OCI-LY7 (cell line): ENCODE data around the gene CLCN6. TPM values are rescaled to one million over a fixed set of nuclear protein-coding genes. Genes with fewer than 3 reads are reported as not detected.

Experiments used
- BruUV-seq: library from RNA; stranded (reverse); fragments of 400-500 nt; replicated peaks from 2 replicates; lab custom pipeline; 2021; lab: Mats Ljungman, UMichigan
- CTCF ChIA-PET: fragments of 300-600 bp; sonication (Branson Sonifier 250); formaldehyde crosslinking; loops from one replicate; lab custom pipeline; 2022; ENCODE audit warnings: antibody characterized with exemption; ENCODE audit not compliant: unreplicated experiment; lab: Charles Lee
- POLR2A ChIA-PET: fragments of 300-600 bp; sonication (Branson Sonifier 250); formaldehyde crosslinking; loops from one replicate; lab custom pipeline; 2022; ENCODE audit warnings: antibody characterized with exemption; lab: Charles Lee
- DNase-seq: peaks from one replicate; pipeline ENCODE4 v3.0.0-alpha.2; 2015; ENCODE audit warnings: low spot score
- H2AFZ ChIP-seq: fragments of 200-600 bp; sonication (generic), shearing (Covaris generic); 2 replicates; pipeline ENCODE4 v1.6.1; 2014; ENCODE audit warnings: mild to moderate bottlenecking, antibody characterized with exemption, low read length, moderate library complexity
- H3K27ac ChIP-seq: fragments of 200-600 bp; sonication (generic); 2 replicates; pipeline ENCODE4 v1.5.1; 2014; ENCODE audit warnings: mixed run types, low read depth, mild to moderate bottlenecking, moderate library complexity, low read length, inconsistent platforms; ENCODE audit not compliant: poor library complexity, severe bottlenecking
- H3K36me3 ChIP-seq: fragments of 200-600 bp; sonication (generic); 2 replicates; pipeline ENCODE4 v1.6.1; 2014; ENCODE audit warnings: mild to moderate bottlenecking, antibody characterized with exemption, low read length, moderate library complexity, mixed read lengths; ENCODE audit not compliant: insufficient read depth
- H3K4me1 ChIP-seq: fragments of 200-600 bp; sonication (generic); 2 replicates; pipeline ENCODE4 v1.5.1; 2014; ENCODE audit warnings: mild to moderate bottlenecking, low read length; ENCODE audit not compliant: insufficient read depth, poor library complexity, severe bottlenecking
- H3K4me2 ChIP-seq: fragments of 200-600 bp; sonication (generic); 2 replicates; pipeline ENCODE4 v1.6.1; 2014; ENCODE audit warnings: mild to moderate bottlenecking, low read length
- H3K4me3 ChIP-seq: fragments of 200-600 bp; sonication (generic); 2 replicates; pipeline ENCODE4 v1.5.1; 2014; ENCODE audit warnings: mild to moderate bottlenecking, low read depth, low read length; ENCODE audit not compliant: poor library complexity, severe bottlenecking
- H3K79me2 ChIP-seq: fragments of 200-600 bp; sonication (generic); 2 replicates; pipeline ENCODE4 v1.6.1; 2016; ENCODE audit warnings: low read depth, mild to moderate bottlenecking, low read length, moderate library complexity, mixed read lengths; ENCODE audit not compliant: insufficient read depth
- H3K9me2 ChIP-seq: fragments of 200-600 bp; sonication (generic); 2 replicates; pipeline ENCODE4 v1.6.1; 2016; ENCODE audit warnings: mild to moderate bottlenecking, low read length, mixed read lengths; ENCODE audit not compliant: insufficient read depth
- H3K9me3 ChIP-seq: fragments of 200-600 bp; sonication (generic); 2 replicates; pipeline ENCODE4 v1.6.1; 2014; ENCODE audit warnings: mild to moderate bottlenecking, mixed run types, low read length, mixed read lengths
- H4K20me1 ChIP-seq: fragments of 200-600 bp; sonication (generic); 2 replicates; pipeline ENCODE4 v1.6.1; 2014; ENCODE audit warnings: mild to moderate bottlenecking, antibody characterized with exemption, low read length, moderate library complexity, mixed read lengths; ENCODE audit not compliant: insufficient read depth
- CTCF ChIP-seq: fragments of 200-600 bp; sonication (generic); conservative IDR thresholded peaks from 2 replicates; pipeline ENCODE4 v1.5.1; 2014; ENCODE audit warnings: mild to moderate bottlenecking, antibody characterized with exemption, low read length, moderate library complexity, mixed read lengths
- EZH2phosphoT487 ChIP-seq: fragments of 200-600 bp; sonication (generic); IDR thresholded peaks from 2 replicates; pipeline ENCODE4 v1.6.1; 2018; ENCODE audit warnings: low read depth, borderline replicate concordance, mild to moderate bottlenecking, mixed run types, antibody characterized with exemption, low read length, moderate library complexity, mixed read lengths
- intact Hi-C: fragments of 100-400 bp; cut with micrococcal nuclease; formaldehyde crosslinking; loops from one replicate; pipeline ENCODE4 v1.10.0; 2022; ENCODE audit not compliant: unreplicated experiment
- total RNA-seq, 2 experiments: library from RNA; depleted of rRNA in 1 of 2; stranded (reverse); fragments of >200 nt in 1 of 2; shearing (Covaris generic) in 1 of 2; gene quantifications; 2 replicates each; pipeline ENCODE4 v1.2.3, GENCODE V29; 2014 to 2022

The CLCN6 gene
- total RNA-seq, 2 experiments from 2014 or later: 19.7 to 65.8 TPM

- H3K9me3 ChIP-seq: no peaks in the 10 kb centered on the region
- DNase-seq: no peak
- H4K20me1 ChIP-seq: no peaks in the 10 kb centered on the region
- ChIA-PET POLR2A (no interaction called here), CTCF (no interaction called here)
- no peak overlapping the region for H3K4me3 ChIP-seq
- no peak overlapping the region for H3K4me2 ChIP-seq
- H3K79me2 ChIP-seq: no peaks in the 10 kb centered on the region
- no peaks in the 10 kb centered on the region for H3K9me2 ChIP-seq
- BruUV-seq: no TSS peak
- TF ChIP-seq EZH2phosphoT487: no peak
- no peak for TF ChIP-seq CTCF
- H3K36me3 ChIP-seq: peaks cover 38% of the 10 kb centered on the region; the same call in 1 of the 2 replicates
- peaks cover 6% of the 10 kb centered on the region for H3K4me1 ChIP-seq
- no peak overlapping the region for H3K27ac ChIP-seq
- intact Hi-C loops: no loop called here
- H2AFZ ChIP-seq: no peak overlapping the region
Measured at GRCh38 chr1:11790880-11791715, 14.9 kb upstream of the CLCN6 start.

- CTCF ChIA-PET: no interaction called here
- TF ChIP-seq CTCF: no peak
- no peak for TF ChIP-seq EZH2phosphoT487
- no peak overlapping the region for H2AFZ ChIP-seq
- intact Hi-C loops: no loop called here
- H3K9me2 ChIP-seq: no peaks in the 10 kb centered on the region
- H3K4me2 ChIP-seq: no peak overlapping the region
- no peaks in the 10 kb centered on the region for H3K79me2 ChIP-seq
- no peak overlapping the region for H3K4me3 ChIP-seq
- H3K4me1 ChIP-seq: no peaks in the 10 kb centered on the region
- no TSS peak for BruUV-seq
- no peak for DNase-seq
- no peak overlapping the region for H3K27ac ChIP-seq
- POLR2A ChIA-PET: interaction anchor here (1.2 kb wide), 1 partner anchor 11 kb away, joined by 5 read pairs; no protein-coding TSS in a partner anchor
- no peaks in the 10 kb centered on the region for H3K9me3 ChIP-seq
- H4K20me1 ChIP-seq: no peaks in the 10 kb centered on the region
- H3K36me3 ChIP-seq: peaks cover 43% of the 10 kb centered on the region; the same call in 1 of the 2 replicates
Measured at GRCh38 chr1:11792106-11792505, 13.9 kb upstream of the CLCN6 start.

- ChIA-PET POLR2A (interaction anchor here (0.5 kb wide), 1 partner anchor 188 kb away, joined by 3 read pairs; no protein-coding TSS in a partner anchor), CTCF (no interaction called here)
- Histone ChIP-seq H3K36me3 (peaks cover 56% of the 10 kb centered on the region; the same call in 1 of the 2 replicates), H3K4me3 (no peak overlapping the region), H3K4me1 (no peaks in the 10 kb centered on the region), H4K20me1 (no peaks in the 10 kb centered on the region), H3K4me2 (no peak overlapping the region), H2AFZ (no peak overlapping the region), H3K9me2 (no peaks in the 10 kb centered on the region), H3K9me3 (no peaks in the 10 kb centered on the region), H3K79me2 (no peaks in the 10 kb centered on the region), H3K27ac (no peak overlapping the region)
- TF ChIP-seq CTCF: no peak
- no peak for TF ChIP-seq EZH2phosphoT487
- intact Hi-C loops: no loop called here
- no peak for DNase-seq
- BruUV-seq: no TSS peak
Measured at GRCh38 chr1:11793819-11794218, 12.2 kb upstream of the CLCN6 start.
